T follicular helper cell (primary cell): ENCODE measurements around the gene PPP2R1A.

Experiments
- DNase-seq: peaks from one replicate; pipeline ENCODE4 v3.0.0-alpha.2; 2020; ENCODE audit warnings: low read depth
- total RNA-seq, 2 experiments: gene quantifications; one replicate each; lab custom pipeline; 2026; lab: John Stamatoyannopoulos, UW

Gene PPP2R1A
- total RNA-seq, result 199 to 218 reads per million in 2 experiments

- DNase-seq, result peak; percentile 98
Measured at GRCh38 chr19:52189735-52190486, at the start of gene PPP2R1A. Gene PPP2R1A, plus strand, starts transcription at chr19:52190052. Its CDS starts 45 bp downstream, at chr19:52190097.

- DNase-seq, result no peak
Measured at GRCh38 chr19:52141203-52141602, 48.6 kb upstream of the PPP2R1A start.

GRCh38 chr19:52142001-52142595 is 47.8 kb upstream of the PPP2R1A start:
- DNase-seq, result no peak

- DNase-seq, result no peak
Measured at GRCh38 chr19:52148256-52148655, 41.6 kb upstream of the PPP2R1A start.

GRCh38 chr19:52155596-52156359 is 34.1 kb upstream of the PPP2R1A start:
- no peak for DNase-seq

GRCh38 chr19:52170304-52170703 is 19.5 kb upstream of the PPP2R1A start:
- DNase-seq, result no peak

- no peak for DNase-seq
Measured at GRCh38 chr19:52170863-52171320, 19.0 kb upstream of the PPP2R1A start.

GRCh38 chr19:52171321-52172169 is 18.3 kb upstream of the PPP2R1A start, which contains the start of gene ZNF836:
Gene ZNF836, minus strand, starts transcription at chr19:52171621. Its CDS starts 3,549 bp downstream, at chr19:52168072.
- peak; percentile 87 for DNase-seq

GRCh38 chr19:52172347-52172746 is 17.5 kb upstream of the PPP2R1A start:
- DNase-seq, result no peak

- no peak for DNase-seq
Measured at GRCh38 chr19:52176574-52176973, 13.3 kb upstream of the PPP2R1A start.

GRCh38 chr19:52187407-52187806 is 2.4 kb upstream of the PPP2R1A start:
- no peak for DNase-seq

- DNase-seq, result no peak
Measured at GRCh38 chr19:52188822-52189734, 774 bp upstream of the PPP2R1A start.

- DNase-seq, result no peak
Measured at GRCh38 chr19:52190487-52191293, 838 bp downstream of the PPP2R1A start.

- DNase-seq, result no peak
Measured at GRCh38 chr19:52191389-52191788, 1.5 kb downstream of the PPP2R1A start.

GRCh38 chr19:52191951-52192350 is 2.1 kb downstream of the PPP2R1A start:
- no peak for DNase-seq

- DNase-seq, result no peak
Measured at GRCh38 chr19:52196256-52196967, 6.6 kb downstream of the PPP2R1A start.

- no peak for DNase-seq
Measured at GRCh38 chr19:52197964-52198363, 8.1 kb downstream of the PPP2R1A start.

GRCh38 chr19:52198678-52199077 is 8.8 kb downstream of the PPP2R1A start:
- DNase-seq, result no peak

- no peak for DNase-seq
Measured at GRCh38 chr19:52200044-52200443, 10.2 kb downstream of the PPP2R1A start.
